Measurements from ENCODE around the gene MFAP2.

DNA sequence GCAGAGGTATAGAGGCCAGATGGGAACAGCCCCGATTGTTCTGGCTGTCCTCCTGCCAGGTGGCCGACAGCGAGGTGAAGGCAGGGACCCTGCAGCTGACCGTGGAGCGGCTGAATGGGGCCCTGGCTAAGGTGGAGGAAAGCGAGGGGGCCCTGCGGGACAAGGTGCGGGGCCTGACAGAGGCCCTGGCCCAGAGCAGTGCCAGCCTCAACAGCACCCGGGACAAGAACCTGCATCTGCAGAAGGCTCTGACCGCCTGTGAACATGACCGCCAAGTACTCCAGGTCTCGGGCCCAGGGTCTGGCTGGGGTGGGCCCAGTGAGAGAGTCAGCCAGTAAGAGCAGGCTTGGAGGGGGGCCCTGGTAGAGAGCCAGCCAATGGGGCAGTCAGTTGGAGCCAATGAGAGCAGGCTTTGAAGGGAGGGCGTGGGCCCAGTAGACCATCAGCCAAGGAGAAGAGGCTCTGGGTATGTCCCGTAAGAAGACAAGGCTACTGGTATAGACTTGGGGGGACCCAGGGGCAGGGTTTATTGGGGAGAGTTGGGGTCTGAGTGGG is 11.3 kb downstream of the MFAP2 start:
- TF ChIP-seq, protein P1, sequence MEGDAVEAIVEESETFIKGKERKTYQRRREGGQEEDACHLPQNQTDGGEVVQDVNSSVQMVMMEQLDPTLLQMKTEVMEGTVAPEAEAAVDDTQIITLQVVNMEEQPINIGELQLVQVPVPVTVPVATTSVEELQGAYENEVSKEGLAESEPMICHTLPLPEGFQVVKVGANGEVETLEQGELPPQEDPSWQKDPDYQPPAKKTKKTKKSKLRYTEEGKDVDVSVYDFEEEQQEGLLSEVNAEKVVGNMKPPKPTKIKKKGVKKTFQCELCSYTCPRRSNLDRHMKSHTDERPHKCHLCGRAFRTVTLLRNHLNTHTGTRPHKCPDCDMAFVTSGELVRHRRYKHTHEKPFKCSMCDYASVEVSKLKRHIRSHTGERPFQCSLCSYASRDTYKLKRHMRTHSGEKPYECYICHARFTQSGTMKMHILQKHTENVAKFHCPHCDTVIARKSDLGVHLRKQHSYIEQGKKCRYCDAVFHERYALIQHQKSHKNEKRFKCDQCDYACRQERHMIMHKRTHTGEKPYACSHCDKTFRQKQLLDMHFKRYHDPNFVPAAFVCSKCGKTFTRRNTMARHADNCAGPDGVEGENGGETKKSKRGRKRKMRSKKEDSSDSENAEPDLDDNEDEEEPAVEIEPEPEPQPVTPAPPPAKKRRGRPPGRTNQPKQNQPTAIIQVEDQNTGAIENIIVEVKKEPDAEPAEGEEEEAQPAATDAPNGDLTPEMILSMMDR (IDR thresholded peaks at IDR 0.05; ENCODE audit: control extremely low read depth in 1 of 3, insufficient read depth in 1 of 3, low read depth in 1 of 3, low read length in 3 of 3): no peak
- no peak for TF ChIP-seq MAFK (IDR thresholded peaks at IDR 0.05; ENCODE audit: low read depth, low read length)
- no peak for TF ChIP-seq POLR2A (IDR thresholded peaks at IDR 0.05; ENCODE audit: control extremely low read depth in 1 of 2, low read depth in 2 of 2, low read length in 2 of 2)
- TF ChIP-seq JUND (IDR thresholded peaks at IDR 0.05; ENCODE audit: low read length): no peak
- TF ChIP-seq EGR1 (IDR thresholded peaks at IDR 0.05; ENCODE audit: borderline replicate concordance, low read depth, low read length): no peak
- no peak for TF ChIP-seq FOSL1 (IDR thresholded peaks at IDR 0.05; ENCODE audit: insufficient read depth, low read depth, low read length)
- no peak for TF ChIP-seq BCL11A (IDR thresholded peaks at IDR 0.05; ENCODE audit: low read depth in 2 of 2, low read length in 2 of 2)
- TF ChIP-seq RFX5 (IDR thresholded peaks at IDR 0.05; ENCODE audit: borderline replicate concordance, low read depth, low read length): no peak
- no peak for TF ChIP-seq NRF1 (IDR thresholded peaks at IDR 0.05; ENCODE audit: low read depth, low read length)
- no peak for TF ChIP-seq EP300 (IDR thresholded peaks at IDR 0.05; ENCODE audit: borderline replicate concordance in 1 of 2, low read depth in 2 of 2, low read length in 2 of 2)
- TF ChIP-seq EZH2 (IDR thresholded peaks at IDR 0.05; ENCODE audit: low read depth, low read length, severe bottlenecking): no peak
- no peak for TF ChIP-seq TAF1 (IDR thresholded peaks at IDR 0.05; ENCODE audit: low read depth, low read length)
- TF ChIP-seq, protein P2, sequence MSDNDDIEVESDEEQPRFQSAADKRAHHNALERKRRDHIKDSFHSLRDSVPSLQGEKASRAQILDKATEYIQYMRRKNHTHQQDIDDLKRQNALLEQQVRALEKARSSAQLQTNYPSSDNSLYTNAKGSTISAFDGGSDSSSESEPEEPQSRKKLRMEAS (IDR thresholded peaks at IDR 0.05): no peak
- TF ChIP-seq JUN (IDR thresholded peaks at IDR 0.05; ENCODE audit: low read depth, low read length): no peak
